Stimulated activated naive CD8-positive, alpha-beta T cell treated with anti-CD3 and anti-CD28 coated beads, Interleukin-15, Interleukin-2, amounts not matched to agents 100 U/mL and 50 U/mL, for 24 hours (primary cell): ENCODE measurements around the gene PXMP2.
A peak's percentile ranks its signal among the peaks of the same experiment; 100 is the strongest.
"Not testable (repeated sequence)": the region's sequence is repeated elsewhere in the genome, so short reads cannot be mapped to it uniquely, and the experiment has no call there.

Experiments
- ATAC-seq: fragments of 150-1000 bp; cut with Tn5 transposase; one replicate; pipeline ENCODE4 v1.10.0; 2021
- DNase-seq: peaks from one replicate; pipeline ENCODE4 v3.0.0; 2021

PXMP2 gene

GRCh38 chr12:132660996-132661395 is 26.4 kb upstream of the PXMP2 start:
- ATAC-seq (no peak), DNase-seq (no peak)

GRCh38 chr12:132661972-132662371 is 25.4 kb upstream of the PXMP2 start:
- DNase-seq, result no peak
- ATAC-seq, result no peak

DNA sequence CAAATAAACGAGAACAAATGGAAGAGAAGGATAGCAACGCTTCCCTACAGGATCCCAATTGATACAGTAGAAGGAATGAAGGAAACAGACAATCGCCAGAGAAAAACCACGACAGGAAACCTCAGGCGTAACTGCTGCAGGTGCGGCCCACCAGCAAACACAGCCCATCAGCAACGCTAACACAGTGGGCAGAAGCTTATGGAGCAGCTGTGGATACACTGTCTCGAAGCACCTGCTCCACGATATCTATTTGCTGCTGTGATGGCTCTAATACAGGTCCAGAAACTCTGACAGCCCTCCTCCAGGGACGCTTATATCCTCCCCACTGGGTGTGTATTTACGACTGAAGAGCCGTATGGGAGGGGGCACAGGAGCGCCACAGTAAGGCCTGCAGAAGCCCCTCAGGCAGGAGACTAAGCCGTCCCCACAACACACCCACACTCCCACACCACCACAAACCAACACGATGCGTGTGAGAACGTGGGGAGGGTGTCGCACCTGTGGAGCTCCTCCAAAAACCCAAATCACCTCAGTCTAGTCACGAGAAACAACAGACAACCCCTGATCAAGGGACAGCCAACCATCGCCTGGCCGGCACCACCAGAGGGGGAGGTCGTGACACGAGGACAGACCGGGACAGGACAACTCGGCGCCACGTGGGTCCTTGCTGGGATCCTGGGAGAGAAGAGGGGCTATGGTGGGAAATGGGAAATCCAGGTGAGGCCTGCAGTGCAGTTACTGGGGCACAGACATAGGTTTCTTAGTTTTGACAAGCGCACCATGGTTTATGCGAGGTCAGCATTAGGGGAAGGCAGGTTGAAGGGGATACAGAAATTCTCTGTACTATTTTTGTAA is 24.3 kb upstream of the PXMP2 start:
- ATAC-seq (peak; percentile 13), DNase-seq (no peak)

- ATAC-seq, result no peak
- DNase-seq, result no peak
These were observed 22.9 kb upstream of the PXMP2 start for GRCh38 chr12:132664206-132665148.

- DNase-seq (no peak), ATAC-seq (no peak)
These were observed 22.3 kb upstream of the PXMP2 start for GRCh38 chr12:132665149-132665491.

DNA sequence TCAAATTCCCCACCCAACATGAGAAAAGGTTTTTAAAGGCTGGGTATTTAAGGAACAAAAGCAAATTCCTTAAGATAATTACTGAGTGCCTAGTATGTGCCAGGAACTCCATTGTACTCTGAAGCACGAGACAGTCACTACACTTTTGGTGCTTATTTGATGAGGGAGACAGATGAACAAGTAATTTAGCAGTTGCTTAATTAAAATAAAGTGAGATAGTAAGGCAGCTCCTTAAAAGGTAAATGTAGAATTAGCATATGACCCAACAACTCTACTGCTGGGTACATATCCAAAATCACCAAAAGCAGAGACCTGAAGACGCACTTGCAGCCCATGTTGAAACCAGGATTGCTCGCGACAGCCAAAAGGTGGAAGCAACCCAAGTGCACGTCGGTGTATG is 21.6 kb upstream of the PXMP2 start:
- no peak for ATAC-seq

GRCh38 chr12:132668191-132669088 is 18.9 kb upstream of the PXMP2 start:
- ATAC-seq, result no peak
- no peak for DNase-seq

More for the DNA sequence above, 21.6 kb upstream of the PXMP2 start:
- DNase-seq, result no peak

- DNase-seq (no peak), ATAC-seq (no peak)
These were observed 18.1 kb upstream of the PXMP2 start for GRCh38 chr12:132669166-132669879.

DNA sequence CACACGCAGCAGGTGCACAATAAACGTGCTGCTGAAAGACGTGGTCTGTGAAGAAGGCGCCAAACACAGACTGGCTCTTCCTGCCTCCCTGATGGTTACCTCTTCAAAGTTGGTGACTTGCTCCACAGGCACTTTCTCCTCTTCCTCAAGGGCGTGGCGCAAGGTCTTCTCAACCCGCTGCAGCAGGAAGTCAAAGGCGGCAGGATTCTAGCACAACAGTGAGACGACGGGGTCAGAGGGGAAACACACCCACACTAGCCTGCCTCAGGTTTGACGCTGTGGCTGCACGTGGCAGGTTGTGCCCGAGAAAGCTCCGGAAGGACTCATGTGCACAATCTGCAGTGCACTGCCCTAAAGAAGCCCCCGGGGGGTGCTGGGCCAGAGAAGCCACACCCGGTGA is 15.3 kb upstream of the PXMP2 start:
- DNase-seq, result no peak
- ATAC-seq, result no peak

- ATAC-seq (no peak), DNase-seq (no peak)
These were observed 14.7 kb upstream of the PXMP2 start for GRCh38 chr12:132672678-132673077.

- DNase-seq, result no peak
- no peak for ATAC-seq
These were observed 13.9 kb upstream of the PXMP2 start for GRCh38 chr12:132673288-132674179.

DNA sequence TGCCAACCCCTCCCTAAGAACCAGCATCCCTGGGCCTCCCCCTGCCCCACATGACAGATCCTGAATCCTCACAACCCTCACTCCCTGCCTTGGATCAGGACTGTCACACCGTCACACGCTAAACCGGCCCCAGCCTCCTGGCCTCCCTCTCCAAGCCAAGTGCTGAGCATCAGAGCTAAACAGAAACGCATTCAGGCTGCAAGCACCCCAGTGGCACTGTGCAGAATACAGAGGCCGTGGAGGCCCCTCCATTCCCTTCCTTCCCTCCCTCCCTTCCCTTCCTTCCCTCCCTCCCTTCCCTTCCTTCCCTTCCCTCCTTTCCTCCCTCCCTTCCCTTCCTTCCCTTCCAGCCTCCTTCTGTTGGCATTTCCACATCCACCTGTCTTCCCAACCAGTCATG is 12.8 kb upstream of the PXMP2 start:
- ATAC-seq, result no peak
- DNase-seq, result no peak

DNA sequence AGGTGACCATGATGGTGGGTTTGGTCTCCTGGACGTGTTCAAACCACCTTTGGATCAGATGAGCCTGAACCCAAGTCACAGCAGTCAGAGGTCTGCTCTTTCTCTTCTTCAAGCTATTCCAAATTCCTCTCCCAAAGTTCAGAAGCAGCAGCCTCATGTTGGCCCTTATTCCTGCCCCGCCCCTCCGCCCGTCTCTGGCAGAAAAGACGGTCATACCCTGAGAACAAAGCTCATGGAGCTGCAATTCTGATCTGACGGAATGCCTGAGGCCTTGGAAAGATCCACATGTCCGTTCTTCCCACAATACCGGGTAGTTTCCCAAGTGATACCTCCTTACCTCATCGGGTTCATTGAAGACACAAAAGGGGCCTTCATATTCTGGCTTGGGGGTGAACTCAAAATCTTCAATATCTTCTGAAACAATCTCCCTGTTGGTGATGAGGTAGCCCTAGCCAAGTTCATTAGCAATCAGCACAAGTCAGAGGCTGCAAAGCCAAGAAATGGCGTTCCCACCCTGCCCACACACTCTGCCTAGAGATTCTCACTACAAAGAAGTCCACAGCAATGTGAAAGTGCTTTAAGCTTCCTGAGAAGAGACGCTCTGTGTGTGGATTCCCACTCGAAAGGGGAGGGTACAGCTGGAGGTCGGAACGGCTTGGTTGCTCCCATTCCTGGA is 11.5 kb upstream of the PXMP2 start:
- ATAC-seq (no peak), DNase-seq (no peak)

- ATAC-seq (no peak), DNase-seq (no peak)
These were observed 9.9 kb upstream of the PXMP2 start for GRCh38 chr12:132677492-132677891.

DNA sequence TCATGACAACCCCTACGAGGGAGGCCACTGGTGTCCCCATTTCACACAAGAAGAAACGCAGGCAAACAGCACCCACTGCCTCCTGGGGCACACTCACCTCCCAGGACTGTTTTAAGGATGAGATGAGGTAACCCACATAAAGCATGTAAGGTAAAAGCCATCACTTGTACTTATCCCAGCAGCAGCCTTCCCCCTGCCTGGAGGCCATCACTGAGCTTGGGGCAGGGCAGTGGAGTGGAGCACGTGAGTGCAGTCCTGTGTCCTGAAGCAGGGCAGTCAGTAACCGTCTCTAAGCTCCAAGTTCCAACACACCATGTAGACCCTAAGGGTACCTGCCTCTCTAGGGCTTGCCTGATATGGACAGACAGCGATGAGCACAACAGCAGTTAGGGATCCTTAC is 2.0 kb upstream of the PXMP2 start:
- ATAC-seq (no peak), DNase-seq (no peak)

DNA sequence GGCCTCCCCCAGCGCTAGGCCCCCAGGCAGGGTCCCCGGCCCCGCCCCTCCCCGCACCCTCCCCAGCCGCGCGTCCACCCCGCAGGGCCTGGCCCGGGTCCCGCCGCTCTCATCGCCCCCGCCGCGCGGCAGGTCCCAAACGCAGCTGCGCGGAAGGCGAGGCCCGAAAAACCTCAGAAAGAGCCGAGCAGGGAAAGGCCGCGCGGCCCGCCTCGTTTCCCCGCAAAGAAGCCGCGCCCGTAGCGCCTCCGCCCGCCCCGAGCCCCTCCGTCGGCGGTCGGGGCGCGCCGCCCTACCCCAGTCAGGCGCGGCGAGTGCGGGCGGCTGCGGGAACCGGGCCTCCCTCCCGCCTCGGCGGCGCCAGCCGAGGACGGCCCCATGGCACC is 569 bp upstream of the PXMP2 start:
- ATAC-seq (peak; percentile 30), DNase-seq (peak; percentile 47)

DNA sequence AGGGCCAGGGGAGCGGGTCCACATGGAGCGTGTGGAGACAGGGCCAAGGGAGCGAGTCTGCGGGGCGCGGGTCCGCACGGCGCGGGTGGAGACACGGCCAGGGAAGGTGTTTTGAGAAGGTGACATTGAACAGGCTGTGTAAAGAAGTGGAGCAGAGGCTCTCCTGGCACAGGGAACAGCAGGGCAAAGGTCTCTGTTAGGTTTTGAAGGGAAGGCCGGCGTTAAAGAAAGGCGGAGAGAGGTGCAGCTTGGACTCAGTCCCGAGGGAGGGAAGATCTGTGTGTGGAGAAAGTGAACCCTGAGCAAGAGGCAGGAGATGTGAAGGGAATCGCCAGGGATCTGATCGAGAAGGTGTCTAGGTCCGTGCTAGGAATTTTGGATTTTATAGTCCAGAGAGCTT is 1.8 kb downstream of the PXMP2 start:
- DNase-seq, result no peak
- ATAC-seq, result no peak

GRCh38 chr12:132690112-132690511 is 2.7 kb downstream of the PXMP2 start:
- no peak for ATAC-seq
- DNase-seq, result no peak

- not testable (repeated sequence) for ATAC-seq
These were observed 4.6 kb downstream of the PXMP2 start for GRCh38 chr12:132692030-132692429.

DNA sequence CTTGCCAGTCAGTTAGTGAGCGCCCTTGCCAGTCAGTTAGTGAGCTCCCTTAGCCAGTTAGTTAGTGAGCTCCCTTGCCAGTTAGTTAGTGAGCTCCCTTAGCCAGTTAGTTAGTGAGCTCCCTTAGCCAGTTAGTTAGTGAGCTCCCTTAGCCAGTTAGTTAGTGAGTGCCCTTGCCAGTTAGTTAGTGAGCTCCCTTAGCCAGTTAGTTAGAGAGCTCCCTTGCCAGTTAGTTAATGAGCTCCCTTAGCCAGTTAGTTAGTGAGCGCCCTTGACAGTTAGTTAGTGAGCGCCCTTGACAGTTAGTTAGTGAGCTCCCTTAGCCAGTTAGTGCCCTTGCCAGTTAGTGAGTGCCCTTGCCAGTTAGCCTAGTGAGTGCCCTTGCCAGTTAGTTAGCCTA is 7.5 kb downstream of the PXMP2 start:
- ATAC-seq, DNase-seq: not testable (repeated sequence)

More at GRCh38 chr12:132692030-132692429, 4.6 kb downstream of the PXMP2 start:
- not testable (repeated sequence) for DNase-seq
